Measurements from ENCODE around the gene FLOT1.

Gene FLOT1

DNA sequence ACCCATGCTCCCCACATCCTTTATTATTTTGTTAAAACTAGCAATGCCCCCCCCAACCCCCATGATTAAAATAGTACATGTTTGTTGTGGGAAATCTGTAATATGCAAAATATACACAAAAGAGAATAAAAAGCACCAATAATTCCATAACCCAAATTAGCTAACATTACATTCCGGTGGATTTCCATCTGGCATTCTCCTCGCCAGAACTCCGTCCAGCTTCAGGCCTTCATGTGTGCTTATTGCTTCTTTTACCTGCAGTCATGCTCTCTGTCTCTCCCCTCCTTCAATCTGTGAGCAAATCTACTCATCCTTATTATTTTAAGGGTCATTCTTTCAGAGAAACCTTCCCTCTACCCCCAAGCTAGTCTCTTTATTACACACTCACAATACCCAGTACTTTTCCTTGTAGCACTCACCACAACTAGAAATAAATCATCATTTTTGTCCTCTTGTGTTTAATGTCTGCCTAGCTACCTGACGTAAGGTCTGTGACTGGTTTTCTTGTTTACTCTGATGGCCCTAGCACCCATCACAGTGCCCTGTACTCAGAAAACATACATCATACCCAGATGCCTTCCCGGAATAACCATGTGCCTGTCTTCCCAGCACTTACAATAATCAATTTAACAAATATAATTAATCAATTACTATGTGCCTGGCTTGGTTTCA is 27.5 kb upstream of the FLOT1 start (continued):
- TF ChIP-seq FEZF1 (tag by site-specific recombination; IDR thresholded peaks at IDR 0.05) (no peak), ZNF184 (tag by site-specific recombination; IDR thresholded peaks at IDR 0.05) (0 out of 2 replicates have a peak, but pooled peaks have one; percentile 6), ZNF621 (tag by site-specific recombination; IDR thresholded peaks at IDR 0.05) (no peak), HOXD13 (CRISPR knock-in tag; IDR thresholded peaks at IDR 0.05; ENCODE audit: borderline replicate concordance) (no peak), ZNF76 (tag by site-specific recombination; IDR thresholded peaks at IDR 0.05; ENCODE audit: borderline replicate concordance, low read depth) (no peak), ZNF623 (tag by site-specific recombination; IDR thresholded peaks at IDR 0.05) (no peak), ZNF514 (tag by site-specific recombination; IDR thresholded peaks at IDR 0.05) (no peak), ZNF394 (tag by site-specific recombination; IDR thresholded peaks at IDR 0.05; ENCODE audit: borderline replicate concordance) (no peak), KLF9 (tag by site-specific recombination; IDR thresholded peaks at IDR 0.05; ENCODE audit: low read depth) (no peak), GLI2 (tag by site-specific recombination; IDR thresholded peaks at IDR 0.05; ENCODE audit: borderline replicate concordance, low read depth) (no peak), ZIC2 (tag by site-specific recombination; IDR thresholded peaks at IDR 0.05) (no peak), BCL11A (tag by site-specific recombination; IDR thresholded peaks at IDR 0.05; ENCODE audit: low read depth) (no peak), BCL11B (tag by site-specific recombination; IDR thresholded peaks at IDR 0.05; ENCODE audit: low read depth) (no peak), SP7 (tag by site-specific recombination; IDR thresholded peaks at IDR 0.05) (no peak), GLIS1 (tag by site-specific recombination; IDR thresholded peaks at IDR 0.05) (no peak), ZBTB8A (tag by site-specific recombination; IDR thresholded peaks at IDR 0.05) (no peak), BCL6B (tag by site-specific recombination; IDR thresholded peaks at IDR 0.05) (no peak)
- TF ChIP-seq, protein P1, sequence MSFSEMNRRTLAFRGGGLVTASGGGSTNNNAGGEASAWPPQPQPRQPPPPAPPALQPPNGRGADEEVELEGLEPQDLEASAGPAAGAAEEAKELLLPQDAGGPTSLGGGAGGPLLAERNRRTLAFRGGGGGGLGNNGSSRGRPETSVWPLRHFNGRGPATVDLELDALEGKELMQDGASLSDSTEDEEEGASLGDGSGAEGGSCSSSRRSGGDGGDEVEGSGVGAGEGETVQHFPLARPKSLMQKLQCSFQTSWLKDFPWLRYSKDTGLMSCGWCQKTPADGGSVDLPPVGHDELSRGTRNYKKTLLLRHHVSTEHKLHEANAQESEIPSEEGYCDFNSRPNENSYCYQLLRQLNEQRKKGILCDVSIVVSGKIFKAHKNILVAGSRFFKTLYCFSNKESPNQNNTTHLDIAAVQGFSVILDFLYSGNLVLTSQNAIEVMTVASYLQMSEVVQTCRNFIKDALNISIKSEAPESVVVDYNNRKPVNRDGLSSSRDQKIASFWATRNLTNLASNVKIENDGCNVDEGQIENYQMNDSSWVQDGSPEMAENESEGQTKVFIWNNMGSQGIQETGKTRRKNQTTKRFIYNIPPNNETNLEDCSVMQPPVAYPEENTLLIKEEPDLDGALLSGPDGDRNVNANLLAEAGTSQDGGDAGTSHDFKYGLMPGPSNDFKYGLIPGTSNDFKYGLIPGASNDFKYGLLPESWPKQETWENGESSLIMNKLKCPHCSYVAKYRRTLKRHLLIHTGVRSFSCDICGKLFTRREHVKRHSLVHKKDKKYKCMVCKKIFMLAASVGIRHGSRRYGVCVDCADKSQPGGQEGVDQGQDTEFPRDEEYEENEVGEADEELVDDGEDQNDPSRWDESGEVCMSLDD (tag by site-specific recombination; IDR thresholded peaks at IDR 0.05): no peak; the same call in 1 of the 2 replicates

DNA sequence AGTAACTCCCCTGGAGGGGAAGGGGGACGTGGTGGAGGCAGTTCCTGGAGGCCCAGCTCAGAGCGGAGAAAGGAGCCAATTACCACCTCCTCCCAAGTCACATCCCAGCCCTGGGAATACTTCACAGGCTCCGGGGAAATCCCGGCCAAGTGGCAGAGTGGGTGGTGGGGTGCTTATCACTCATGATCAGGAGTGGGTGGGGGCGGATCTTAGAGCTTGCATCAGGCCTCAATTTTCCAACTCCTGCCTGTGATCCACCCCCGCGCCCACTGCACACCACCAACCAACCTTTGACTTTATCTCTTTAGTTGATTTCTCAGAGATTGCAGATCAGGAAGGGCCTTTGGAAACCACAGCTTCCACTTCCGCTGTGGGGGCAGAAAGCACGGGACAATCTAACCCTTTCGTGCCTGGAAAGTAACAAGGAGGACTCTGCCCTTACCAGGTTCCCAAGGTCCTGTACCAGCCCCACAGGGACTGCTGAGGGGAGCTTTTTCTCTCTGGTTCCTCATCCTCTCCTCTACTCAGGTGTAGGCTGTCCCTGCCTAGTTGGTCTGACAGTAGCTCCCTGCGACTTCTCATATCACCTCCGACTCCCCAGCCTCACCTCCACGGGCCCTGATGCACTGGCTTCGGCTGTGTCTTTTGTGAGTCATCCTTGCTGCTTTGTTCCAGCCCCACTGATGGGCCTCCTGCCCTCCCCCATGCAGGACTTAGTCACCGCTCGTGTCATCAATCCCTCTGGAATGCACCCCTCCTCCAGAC is 26.8 kb upstream of the FLOT1 start:
- Histone ChIP-seq H3K27ac (ENCODE audit: extremely low read depth, low read depth, low read length) (peak overlapping the region; percentile 72; the same call in 1 of the 2 replicates), H3K9me3 (ENCODE audit: control insufficient read depth, insufficient read depth, low read depth, low read length) (no peaks in the 10 kb centered on the region), H3K4me3 (ENCODE audit: low read depth, low read length) (peak overlapping the region; percentile 19), H3K36me3 (ENCODE audit: control insufficient read depth in 2 of 2, insufficient read depth in 1 of 2, low read length in 2 of 2) (no peaks in the 10 kb centered on the region), H3K4me1 (ENCODE audit: control insufficient read depth, insufficient read depth, low read length) (peaks cover 18% of the 10 kb centered on the region)
- ChIA-PET CTCF (interaction anchor here (0.6 to 2.1 kb wide), 18 partner anchors 10 to 638 kb away, joined by 3 to 8 read pairs (median 4); partner anchors contain the start of gene IER3), POLR2A (interaction anchor here (0.6 to 7.9 kb wide), 17 partner anchors 8 to 154 kb away, joined by 3 to 64 read pairs (median 7); partner anchors contain the start of genes IER3 and MDC1)
- TF ChIP-seq ZNF792 (tag by site-specific recombination; IDR thresholded peaks at IDR 0.05): peak; percentile 86; the same call in 1 of the 2 replicates
- TF ChIP-seq HOXD13 (CRISPR knock-in tag; IDR thresholded peaks at IDR 0.05; ENCODE audit: borderline replicate concordance): no peak
- TF ChIP-seq MYNN (tag by site-specific recombination; IDR thresholded peaks at IDR 0.05; ENCODE audit: borderline replicate concordance): no peak
- no peak for TF ChIP-seq ZNF354C (tag by site-specific recombination; IDR thresholded peaks at IDR 0.05; ENCODE audit: borderline replicate concordance, low read depth)
- no peak for TF ChIP-seq ZNF514 (tag by site-specific recombination; IDR thresholded peaks at IDR 0.05)
- TF ChIP-seq ZNF19 (tag by site-specific recombination; IDR thresholded peaks at IDR 0.05; ENCODE audit: low read depth): no peak
- no peak for TF ChIP-seq ZFP3 (tag by site-specific recombination; IDR thresholded peaks at IDR 0.05; ENCODE audit: low read depth)
- TF ChIP-seq GFI1B (tag by site-specific recombination; IDR thresholded peaks at IDR 0.05): no peak
- no peak for TF ChIP-seq ZNF580 (tag by site-specific recombination; IDR thresholded peaks at IDR 0.05)
- TF ChIP-seq ZNF654 (tag by site-specific recombination; IDR thresholded peaks at IDR 0.05; ENCODE audit: low read depth): no peak
- no peak for TF ChIP-seq ZNF621 (tag by site-specific recombination; IDR thresholded peaks at IDR 0.05)
- TF ChIP-seq ZNF521 (tag by site-specific recombination; IDR thresholded peaks at IDR 0.05): no peak
- TF ChIP-seq, protein P2, sequence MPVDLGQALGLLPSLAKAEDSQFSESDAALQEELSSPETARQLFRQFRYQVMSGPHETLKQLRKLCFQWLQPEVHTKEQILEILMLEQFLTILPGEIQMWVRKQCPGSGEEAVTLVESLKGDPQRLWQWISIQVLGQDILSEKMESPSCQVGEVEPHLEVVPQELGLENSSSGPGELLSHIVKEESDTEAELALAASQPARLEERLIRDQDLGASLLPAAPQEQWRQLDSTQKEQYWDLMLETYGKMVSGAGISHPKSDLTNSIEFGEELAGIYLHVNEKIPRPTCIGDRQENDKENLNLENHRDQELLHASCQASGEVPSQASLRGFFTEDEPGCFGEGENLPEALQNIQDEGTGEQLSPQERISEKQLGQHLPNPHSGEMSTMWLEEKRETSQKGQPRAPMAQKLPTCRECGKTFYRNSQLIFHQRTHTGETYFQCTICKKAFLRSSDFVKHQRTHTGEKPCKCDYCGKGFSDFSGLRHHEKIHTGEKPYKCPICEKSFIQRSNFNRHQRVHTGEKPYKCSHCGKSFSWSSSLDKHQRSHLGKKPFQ (tag by site-specific recombination; IDR thresholded peaks at IDR 0.05): no peak
- no peak for TF ChIP-seq ZSCAN16 (tag by site-specific recombination; IDR thresholded peaks at IDR 0.05)
